ENCODE results near the gene RHO.

DNA sequence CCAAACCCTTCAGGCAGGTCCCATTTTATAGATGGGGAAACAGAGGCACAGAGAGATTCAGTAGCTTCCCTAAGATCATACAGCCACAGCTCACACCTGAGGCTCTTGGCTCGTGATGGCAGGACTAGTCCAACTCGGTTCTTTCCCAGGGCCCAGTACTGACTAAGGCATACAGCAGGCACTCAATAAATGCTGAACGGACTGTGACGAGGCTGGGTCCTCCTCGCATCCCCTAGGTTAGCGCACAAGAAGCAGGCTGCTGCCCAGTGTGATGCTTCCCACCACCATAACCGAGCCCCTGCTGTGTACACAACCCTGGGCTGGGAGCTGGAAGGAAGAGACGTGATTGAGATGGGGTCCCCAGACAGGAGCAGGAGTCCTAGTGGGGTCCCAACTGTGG, 53.2 kb downstream of the RHO start:
- TF ChIP-seq, protein P1, sequence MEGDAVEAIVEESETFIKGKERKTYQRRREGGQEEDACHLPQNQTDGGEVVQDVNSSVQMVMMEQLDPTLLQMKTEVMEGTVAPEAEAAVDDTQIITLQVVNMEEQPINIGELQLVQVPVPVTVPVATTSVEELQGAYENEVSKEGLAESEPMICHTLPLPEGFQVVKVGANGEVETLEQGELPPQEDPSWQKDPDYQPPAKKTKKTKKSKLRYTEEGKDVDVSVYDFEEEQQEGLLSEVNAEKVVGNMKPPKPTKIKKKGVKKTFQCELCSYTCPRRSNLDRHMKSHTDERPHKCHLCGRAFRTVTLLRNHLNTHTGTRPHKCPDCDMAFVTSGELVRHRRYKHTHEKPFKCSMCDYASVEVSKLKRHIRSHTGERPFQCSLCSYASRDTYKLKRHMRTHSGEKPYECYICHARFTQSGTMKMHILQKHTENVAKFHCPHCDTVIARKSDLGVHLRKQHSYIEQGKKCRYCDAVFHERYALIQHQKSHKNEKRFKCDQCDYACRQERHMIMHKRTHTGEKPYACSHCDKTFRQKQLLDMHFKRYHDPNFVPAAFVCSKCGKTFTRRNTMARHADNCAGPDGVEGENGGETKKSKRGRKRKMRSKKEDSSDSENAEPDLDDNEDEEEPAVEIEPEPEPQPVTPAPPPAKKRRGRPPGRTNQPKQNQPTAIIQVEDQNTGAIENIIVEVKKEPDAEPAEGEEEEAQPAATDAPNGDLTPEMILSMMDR (IDR thresholded peaks at IDR 0.05): no peak
- TF ChIP-seq, protein P2, sequence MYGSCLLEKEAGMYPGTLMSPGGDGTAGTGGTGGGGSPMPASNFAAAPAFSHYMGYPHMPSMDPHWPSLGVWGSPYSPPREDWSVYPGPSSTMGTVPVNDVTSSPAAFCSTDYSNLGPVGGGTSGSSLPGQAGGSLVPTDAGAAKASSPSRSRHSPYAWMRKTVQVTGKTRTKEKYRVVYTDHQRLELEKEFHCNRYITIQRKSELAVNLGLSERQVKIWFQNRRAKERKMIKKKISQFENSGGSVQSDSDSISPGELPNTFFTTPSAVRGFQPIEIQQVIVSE (CRISPR knock-in tag; IDR thresholded peaks at IDR 0.05; ENCODE audit: borderline replicate concordance): no peak
- TF ChIP-seq, protein P3, sequence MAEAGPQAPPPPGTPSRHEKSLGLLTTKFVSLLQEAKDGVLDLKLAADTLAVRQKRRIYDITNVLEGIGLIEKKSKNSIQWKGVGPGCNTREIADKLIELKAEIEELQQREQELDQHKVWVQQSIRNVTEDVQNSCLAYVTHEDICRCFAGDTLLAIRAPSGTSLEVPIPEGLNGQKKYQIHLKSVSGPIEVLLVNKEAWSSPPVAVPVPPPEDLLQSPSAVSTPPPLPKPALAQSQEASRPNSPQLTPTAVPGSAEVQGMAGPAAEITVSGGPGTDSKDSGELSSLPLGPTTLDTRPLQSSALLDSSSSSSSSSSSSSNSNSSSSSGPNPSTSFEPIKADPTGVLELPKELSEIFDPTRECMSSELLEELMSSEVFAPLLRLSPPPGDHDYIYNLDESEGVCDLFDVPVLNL (CRISPR knock-in tag; IDR thresholded peaks at IDR 0.05; ENCODE audit: borderline replicate concordance, low read depth): no peak
- no peak for TF ChIP-seq JUN (CRISPR knock-in tag; IDR thresholded peaks at IDR 0.05)
- TF ChIP-seq, protein P4, sequence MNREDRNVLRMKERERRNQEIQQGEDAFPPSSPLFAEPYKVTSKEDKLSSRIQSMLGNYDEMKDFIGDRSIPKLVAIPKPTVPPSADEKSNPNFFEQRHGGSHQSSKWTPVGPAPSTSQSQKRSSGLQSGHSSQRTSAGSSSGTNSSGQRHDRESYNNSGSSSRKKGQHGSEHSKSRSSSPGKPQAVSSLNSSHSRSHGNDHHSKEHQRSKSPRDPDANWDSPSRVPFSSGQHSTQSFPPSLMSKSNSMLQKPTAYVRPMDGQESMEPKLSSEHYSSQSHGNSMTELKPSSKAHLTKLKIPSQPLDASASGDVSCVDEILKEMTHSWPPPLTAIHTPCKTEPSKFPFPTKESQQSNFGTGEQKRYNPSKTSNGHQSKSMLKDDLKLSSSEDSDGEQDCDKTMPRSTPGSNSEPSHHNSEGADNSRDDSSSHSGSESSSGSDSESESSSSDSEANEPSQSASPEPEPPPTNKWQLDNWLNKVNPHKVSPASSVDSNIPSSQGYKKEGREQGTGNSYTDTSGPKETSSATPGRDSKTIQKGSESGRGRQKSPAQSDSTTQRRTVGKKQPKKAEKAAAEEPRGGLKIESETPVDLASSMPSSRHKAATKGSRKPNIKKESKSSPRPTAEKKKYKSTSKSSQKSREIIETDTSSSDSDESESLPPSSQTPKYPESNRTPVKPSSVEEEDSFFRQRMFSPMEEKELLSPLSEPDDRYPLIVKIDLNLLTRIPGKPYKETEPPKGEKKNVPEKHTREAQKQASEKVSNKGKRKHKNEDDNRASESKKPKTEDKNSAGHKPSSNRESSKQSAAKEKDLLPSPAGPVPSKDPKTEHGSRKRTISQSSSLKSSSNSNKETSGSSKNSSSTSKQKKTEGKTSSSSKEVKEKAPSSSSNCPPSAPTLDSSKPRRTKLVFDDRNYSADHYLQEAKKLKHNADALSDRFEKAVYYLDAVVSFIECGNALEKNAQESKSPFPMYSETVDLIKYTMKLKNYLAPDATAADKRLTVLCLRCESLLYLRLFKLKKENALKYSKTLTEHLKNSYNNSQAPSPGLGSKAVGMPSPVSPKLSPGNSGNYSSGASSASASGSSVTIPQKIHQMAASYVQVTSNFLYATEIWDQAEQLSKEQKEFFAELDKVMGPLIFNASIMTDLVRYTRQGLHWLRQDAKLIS (CRISPR knock-in tag; IDR thresholded peaks at IDR 0.05; ENCODE audit: borderline replicate concordance): no peak
- TF ChIP-seq, protein P5, sequence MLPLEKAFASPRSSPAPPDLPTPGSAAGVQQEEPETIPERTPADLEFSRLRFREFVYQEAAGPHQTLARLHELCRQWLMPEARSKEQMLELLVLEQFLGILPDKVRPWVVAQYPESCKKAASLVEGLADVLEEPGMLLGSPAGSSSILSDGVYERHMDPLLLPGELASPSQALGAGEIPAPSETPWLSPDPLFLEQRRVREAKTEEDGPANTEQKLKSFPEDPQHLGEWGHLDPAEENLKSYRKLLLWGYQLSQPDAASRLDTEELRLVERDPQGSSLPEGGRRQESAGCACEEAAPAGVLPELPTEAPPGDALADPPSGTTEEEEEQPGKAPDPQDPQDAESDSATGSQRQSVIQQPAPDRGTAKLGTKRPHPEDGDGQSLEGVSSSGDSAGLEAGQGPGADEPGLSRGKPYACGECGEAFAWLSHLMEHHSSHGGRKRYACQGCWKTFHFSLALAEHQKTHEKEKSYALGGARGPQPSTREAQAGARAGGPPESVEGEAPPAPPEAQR (CRISPR knock-in tag; IDR thresholded peaks at IDR 0.05): no peak

Data from WTC11 (cell line).